Fibroblast of lung (primary cell): ENCODE data around the gene EIF3J.

Experiments used
- EZH2 ChIP-seq: IDR thresholded peaks from 2 replicates; pipeline ENCODE4 v1.5.1; 2012; ENCODE audit warnings: low read length, control low read depth, mild to moderate bottlenecking; ENCODE audit errors: missing control alignments
- TF ChIP-seq, protein P1 (sequence below), 2 donors: IDR thresholded peaks in 1 of 2; conservative IDR thresholded peaks in 1 of 2; 1 replicate in 1 of 2; 2 replicates in 1 of 2; pipeline ENCODE4 v1.5.1; 2011 to 2012; ENCODE audit warnings: low read length in 2 of 2, control low read depth in 1 of 2, inconsistent platforms in 1 of 2, low read depth in 1 of 2, mild to moderate bottlenecking in 1 of 2

DNA sequence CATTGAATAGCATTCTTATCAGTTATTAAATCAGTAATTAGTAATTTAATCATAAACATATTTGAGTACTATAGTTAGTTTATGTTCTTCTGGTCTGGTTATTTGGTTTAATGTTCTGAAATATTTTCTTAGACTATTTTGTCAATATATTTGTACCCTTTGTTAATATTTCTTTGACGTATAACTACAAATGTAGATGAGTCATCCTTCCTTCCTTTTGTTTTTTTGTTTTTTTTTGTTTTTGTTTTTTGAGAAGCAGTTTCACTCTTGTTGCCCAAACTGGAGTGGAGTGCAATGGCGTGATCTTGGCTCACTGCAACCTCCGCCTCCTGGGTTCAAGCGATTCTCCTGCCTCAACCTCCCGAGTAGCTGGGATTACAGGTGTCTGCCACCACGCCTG is 17.4 kb upstream of the EIF3J start:
- TF ChIP-seq, protein P1, sequence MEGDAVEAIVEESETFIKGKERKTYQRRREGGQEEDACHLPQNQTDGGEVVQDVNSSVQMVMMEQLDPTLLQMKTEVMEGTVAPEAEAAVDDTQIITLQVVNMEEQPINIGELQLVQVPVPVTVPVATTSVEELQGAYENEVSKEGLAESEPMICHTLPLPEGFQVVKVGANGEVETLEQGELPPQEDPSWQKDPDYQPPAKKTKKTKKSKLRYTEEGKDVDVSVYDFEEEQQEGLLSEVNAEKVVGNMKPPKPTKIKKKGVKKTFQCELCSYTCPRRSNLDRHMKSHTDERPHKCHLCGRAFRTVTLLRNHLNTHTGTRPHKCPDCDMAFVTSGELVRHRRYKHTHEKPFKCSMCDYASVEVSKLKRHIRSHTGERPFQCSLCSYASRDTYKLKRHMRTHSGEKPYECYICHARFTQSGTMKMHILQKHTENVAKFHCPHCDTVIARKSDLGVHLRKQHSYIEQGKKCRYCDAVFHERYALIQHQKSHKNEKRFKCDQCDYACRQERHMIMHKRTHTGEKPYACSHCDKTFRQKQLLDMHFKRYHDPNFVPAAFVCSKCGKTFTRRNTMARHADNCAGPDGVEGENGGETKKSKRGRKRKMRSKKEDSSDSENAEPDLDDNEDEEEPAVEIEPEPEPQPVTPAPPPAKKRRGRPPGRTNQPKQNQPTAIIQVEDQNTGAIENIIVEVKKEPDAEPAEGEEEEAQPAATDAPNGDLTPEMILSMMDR (conservative IDR thresholded peaks at IDR 0.05 in 1 of 2, IDR thresholded peaks at IDR 0.05 in 1 of 2; ENCODE audit: low read depth in 1 of 2, low read length in 2 of 2) = no peak
- TF ChIP-seq EZH2 = no peak
